Activated naive CD4-positive, alpha-beta T cell treated with Interleukin-2 at 50 U/mL for 16 hours (primary cell): ENCODE results near the gene MPP7.

Source experiments
- DNase-seq: peaks from one replicate; pipeline ENCODE4 v3.0.0-alpha.2; 2020

The MPP7 gene

GRCh38 chr10:28263136-28263857 is 39.6 kb downstream of the MPP7 start:
- DNase-seq = no peak

GRCh38 chr10:28256776-28257175 is 46.1 kb downstream of the MPP7 start:
- DNase-seq = no peak

- DNase-seq = no peak
Observed at GRCh38 chr10:28254290-28254985, 48.4 kb downstream of the MPP7 start.

GRCh38 chr10:28253169-28253785 is 49.6 kb downstream of the MPP7 start:
- no peak for DNase-seq
